GM12878 (cell line): Measurements from ENCODE around the gene SERTAD2. TPM values are rescaled to one million over a fixed set of nuclear protein-coding genes. Genes with fewer than 3 reads are reported as not detected.

Experiments used
- ATAC-seq: fragments of 200-7000 bp; cut with Tn5 transposase; 3 replicates; pipeline ENCODE4 v1.9.1; 2020; ENCODE audit warnings: mild to moderate bottlenecking, moderate library complexity
- BruUV-seq: library from RNA; stranded (reverse); fragments of 400-500 nt; replicated peaks from 2 replicates; lab custom pipeline; 2021; lab: Mats Ljungman, UMichigan
- CTCF ChIA-PET: fragments of 300-600 bp; sonication (Branson Sonifier 250); formaldehyde crosslinking; extraction: SDS; loops from one replicate; lab custom pipeline; 2021; ENCODE audit warnings: inconsistent platforms; lab: Yijun Ruan, JAX
- POLR2A ChIA-PET: fragments of 350-600 bp; formaldehyde crosslinking; extraction: SDS; loops from one replicate; lab custom pipeline; 2021; ENCODE audit warnings: inconsistent platforms; lab: Charles Lee
- RAD21 ChIA-PET: fragments of 300-600 bp; sonication (Branson Sonifier 250); formaldehyde crosslinking; loops from one replicate; lab custom pipeline; 2023; ENCODE audit warnings: antibody characterized with exemption; ENCODE audit not compliant: unreplicated experiment; lab: Charles Lee
- SMC1A ChIA-PET: fragments of 300-600 bp; sonication (Branson Sonifier 250); formaldehyde crosslinking; loops from one replicate; lab custom pipeline; 2023; ENCODE audit not compliant: unreplicated experiment, uncharacterized antibody; lab: Charles Lee
- DNase-seq: peaks from one replicate; pipeline ENCODE4 v3.0.0-alpha.2; 2011; ENCODE audit warnings: low read depth, low spot score
- FAIRE-seq: peaks from 3 replicates; lab custom pipeline; 2011; peaks lifted over from hg19 to GRCh38; lab: Jason Lieb, UNC
- H2AFZ ChIP-seq: 2 replicates; pipeline ENCODE4 v1.6.0; 2011; ENCODE audit warnings: low read depth, low read length, control low read depth; ENCODE audit not compliant: control insufficient read depth
- H3K27ac ChIP-seq: 2 replicates; pipeline ENCODE4 v1.5.1; 2011; ENCODE audit warnings: control low read depth; ENCODE audit not compliant: control insufficient read depth, insufficient read depth
- H3K27me3 ChIP-seq, 2 experiments: replicated peaks in 1 of 2; 2 replicates each; pipeline versions ENCODE4 v1.6.0 to v1.6.1; 2011; ENCODE audit warnings: low read length in 1 of 2; ENCODE audit not compliant: control insufficient read depth in 2 of 2, insufficient read depth in 2 of 2
- H3K36me3 ChIP-seq, 2 experiments: 2 replicates each; pipeline ENCODE4 v1.5.1; 2011; ENCODE audit warnings: low read length in 1 of 2; ENCODE audit not compliant: control insufficient read depth in 2 of 2, insufficient read depth in 2 of 2
- H3K4me1 ChIP-seq: 2 replicates; pipeline ENCODE4 v1.6.1; 2011; ENCODE audit warnings: mild to moderate bottlenecking, low read length, moderate library complexity, mixed read lengths; ENCODE audit not compliant: control insufficient read depth, insufficient read depth
- H3K4me2 ChIP-seq: 2 replicates; pipeline ENCODE4 v1.6.0; 2011; ENCODE audit warnings: control low read depth; ENCODE audit not compliant: control insufficient read depth, insufficient read depth
- H3K4me3 ChIP-seq: fragments of 200-600 bp; sonication (generic); 2 replicates; pipeline ENCODE4 v1.5.1; 2016
- H3K79me2 ChIP-seq: 2 replicates; pipeline ENCODE4 v1.6.0; 2011; ENCODE audit warnings: low read length; ENCODE audit not compliant: control insufficient read depth, insufficient read depth
- H3K9ac ChIP-seq: 2 replicates; pipeline ENCODE4 v1.8.0; 2011; ENCODE audit warnings: low read length, control low read depth, mixed read lengths; ENCODE audit not compliant: control insufficient read depth, insufficient read depth
- H3K9me3 ChIP-seq: replicated peaks from 3 replicates; pipeline ENCODE4 v1.5.1; 2011; ENCODE audit warnings: mild to moderate bottlenecking, low read length; ENCODE audit not compliant: control insufficient read depth, insufficient read depth
- H4K20me1 ChIP-seq: 2 replicates; pipeline ENCODE4 v1.6.0; 2011; ENCODE audit not compliant: control insufficient read depth, insufficient read depth
- BHLHE40 ChIP-seq, 2 experiments: fragments of 450-650 bp in 1 of 2; IDR thresholded peaks; 2 replicates each; pipeline ENCODE4 v1.6.1; 2011 to 2017; ENCODE audit warnings: low read depth in 2 of 2, borderline replicate concordance in 1 of 2, improper control_type of control experiment in 1 of 2, low read length in 1 of 2, mild to moderate bottlenecking in 1 of 2
- CEBPB ChIP-seq, 2 experiments: fragments of 150-350 bp in 1 of 2; IDR thresholded peaks; 2 replicates each; pipeline ENCODE4 v1.6.1; 2012 to 2014; ENCODE audit warnings: low read depth in 2 of 2, low read length in 2 of 2, borderline replicate concordance in 1 of 2, inconsistent platforms in 1 of 2
- EED ChIP-seq: sonication (generic); IDR thresholded peaks from 2 replicates; pipeline ENCODE4 v1.6.1; 2016; ENCODE audit warnings: antibody characterized with exemption, low read depth
- ETV6 ChIP-seq, 2 experiments: fragments of 450-650 bp in 1 of 2; IDR thresholded peaks in 1 of 2; conservative IDR thresholded peaks in 1 of 2; 2 replicates each; pipeline ENCODE4 v1.6.1; 2014; ENCODE audit warnings: antibody characterized with exemption in 1 of 2, borderline replicate concordance in 1 of 2, low read depth in 1 of 2, mild to moderate bottlenecking in 1 of 2, moderate library complexity in 1 of 2
- GATAD2B ChIP-seq: fragments of 450-650 bp; conservative IDR thresholded peaks from 2 replicates; pipeline ENCODE4 v1.6.1; 2017; ENCODE audit warnings: low read depth, mild to moderate bottlenecking, moderate library complexity
- HSF1 ChIP-seq: fragments of 150-350 bp; IDR thresholded peaks from 2 replicates; pipeline ENCODE4 v1.6.1; 2014; ENCODE audit warnings: mild to moderate bottlenecking, low read depth, low read length
- IKZF1 ChIP-seq: fragments of 450-650 bp; conservative IDR thresholded peaks from 2 replicates; pipeline ENCODE4 v1.6.1; 2017; ENCODE audit warnings: antibody characterized with exemption, mild to moderate bottlenecking
- IKZF2 ChIP-seq, 2 experiments: fragments of 450-650 bp; IDR thresholded peaks; 2 replicates each; pipeline ENCODE4 v1.6.1; 2017; ENCODE audit warnings: mild to moderate bottlenecking in 2 of 2, moderate library complexity in 2 of 2
- IRF3 ChIP-seq: fragments of 450-650 bp; IDR thresholded peaks from 2 replicates; pipeline ENCODE4 v1.6.1; 2014; ENCODE audit warnings: mild to moderate bottlenecking
- KDM1A ChIP-seq: fragments of 200-600 bp; sonication (generic); IDR thresholded peaks from 2 replicates; pipeline ENCODE4 v1.6.1; 2016; ENCODE audit warnings: borderline replicate concordance
- LARP7 ChIP-seq: fragments of 450-650 bp; IDR thresholded peaks from 2 replicates; pipeline ENCODE4 v1.6.1; 2017; ENCODE audit warnings: mild to moderate bottlenecking
- MTA2 ChIP-seq: fragments of 450-650 bp; IDR thresholded peaks from 2 replicates; pipeline ENCODE4 v1.6.1; 2016; ENCODE audit warnings: low read depth, mild to moderate bottlenecking, moderate library complexity
- NFYA ChIP-seq: IDR thresholded peaks from 2 replicates; pipeline ENCODE4 v1.6.1; 2011; ENCODE audit warnings: low read depth, mild to moderate bottlenecking, low read length, improper control_type of control experiment, borderline replicate concordance
- PML ChIP-seq: IDR thresholded peaks from 2 replicates; pipeline ENCODE4 v1.6.1; 2012; ENCODE audit warnings: low read length, inconsistent platforms
- POLR2A ChIP-seq: IDR thresholded peaks from 2 replicates; pipeline ENCODE4 v1.6.1; 2011; ENCODE audit warnings: low read depth, mild to moderate bottlenecking, low read length
- RELA ChIP-seq: fragments of 450-650 bp; IDR thresholded peaks from 2 replicates; pipeline ENCODE4 v1.8.0; 2014; ENCODE audit warnings: borderline replicate concordance; ENCODE audit not compliant: partially characterized antibody
- SPI1 ChIP-seq: IDR thresholded peaks from 2 replicates; pipeline ENCODE4 v1.6.1; 2011; ENCODE audit warnings: low read depth, mild to moderate bottlenecking, low read length, moderate library complexity, borderline replicate concordance; ENCODE audit not compliant: insufficient read depth
- SRF ChIP-seq, 2 experiments: IDR thresholded peaks; 2 replicates each; pipeline ENCODE4 v1.6.1; 2011; ENCODE audit warnings: low read depth in 2 of 2, low read length in 2 of 2, mild to moderate bottlenecking in 1 of 2, moderate library complexity in 1 of 2
- YBX1 ChIP-seq: fragments of 450-650 bp; IDR thresholded peaks from 2 replicates; pipeline ENCODE4 v1.6.1; 2016; ENCODE audit warnings: antibody characterized with exemption
- ZNF274 ChIP-seq: IDR thresholded peaks from one replicate; pipeline ENCODE4 v1.8.0; 2011; ENCODE audit not compliant: insufficient read length, insufficient read depth
- WGBS: methylation state at CpG from one replicate; pipeline ENCODE4 v1.1.6; 2016; ENCODE audit warnings: low lambda C conversion rate; ENCODE audit not compliant: insufficient replicate concordance, insufficient coverage; ENCODE audit errors: missing lambda C conversion rate; 5-methylcytosine and 5-hydroxymethylcytosine counted together
- in situ Hi-C: fragments of 300-500 bp; cut with MboI; formaldehyde crosslinking; loops from 9 replicates; pipeline ENCODE4 v1.14.3; 2018; ENCODE audit warnings: mixed read lengths
- intact Hi-C: fragments of 100-400 bp; cut with micrococcal nuclease; formaldehyde crosslinking; loops from one replicate; pipeline ENCODE4 v1.14.2; 2022; ENCODE audit not compliant: unreplicated experiment
- polyA plus RNA-seq, 11 experiments: library from polyadenylated mRNA; depleted of rRNA in 4 of 11; unstranded in 6 of 11; stranded (reverse) in 5 of 11; fragments of >200 nt; fragmentation: Nextera tagmentation in 4 of 11; fragmentation: Illumina TruSeq in 1 of 11; extraction: Ambion mirVana in 4 of 11; extraction: Trizol in 1 of 11; gene quantifications; 1 replicate in 1 of 11; 2 replicates in 10 of 11; pipeline versions ENCODE4 v1.2.1 to v1.2.3, GENCODE V29; 2011 to 2016; ENCODE audit warnings: inconsistent platforms in 2 of 11, missing spikeins in 2 of 11, low read depth in 1 of 11
- total RNA-seq, 4 experiments: library from RNA; depleted of rRNA in 3 of 4; stranded (reverse); fragments of >200 nt in 3 of 4; fragmentation: Illumina TruSeq in 1 of 4; extraction: Trizol in 1 of 4; gene quantifications; 2 replicates each; pipeline versions ENCODE4 v1.2.1 to v1.2.3, GENCODE V29; 2013 to 2021

SERTAD2 gene
- total and polyA plus RNA-seq, 10 of the 15 experiments (the other 5 are each of a cell fraction or from before 2014, with no cell fraction given) = 7.9 to 28.7 (median 20.1) TPM

- no peak for TF ChIP-seq IRF3
- 0 out of 4 replicates have a peak, but pooled peaks of 1 of the 2 experiments have one; percentile 0 for TF ChIP-seq IKZF2 (IDR thresholded peaks at IDR 0.05)
- no peak for TF ChIP-seq GATAD2B
- TF ChIP-seq SRF (IDR thresholded peaks at IDR 0.05; ENCODE audit: low read depth in 2 of 2, low read length in 2 of 2) = no peak
- no peak for TF ChIP-seq ZNF274
These were observed 46.6 kb upstream of the SERTAD2 start (continued) for GRCh38 chr2:64700133-64700809.

GRCh38 chr2:64699712-64700111 lies 46.0 kb upstream of the SERTAD2 start:
- peaks cover 56% of the 10 kb centered on the region for H3K79me2 ChIP-seq
- 0% methylated on average over 8 of the region's 8 CpGs for WGBS
- peak overlapping the region; percentile 70 for H2AFZ ChIP-seq
- no TSS peak for BruUV-seq
- H4K20me1 ChIP-seq = no peaks in the 10 kb centered on the region
- CTCF ChIA-PET = interaction anchor here (1.0 to 2.0 kb wide), 6 partner anchors 25 to 68 kb away, joined by 4 to 10 read pairs (median 8); no protein-coding TSS in a partner anchor
- peak overlapping the region; percentile 97 for H3K4me2 ChIP-seq
- RAD21 ChIA-PET = interaction anchor here (0.9 to 2.0 kb wide), 10 partner anchors 14 to 369 kb away, joined by 3 to 50 read pairs (median 8); partner anchors contain the start of gene SERTAD2
- H3K36me3 ChIP-seq = peaks cover 0 to 5% of the 10 kb centered on the region in 2 experiments; a peak in 2 of 4 replicates
- intact Hi-C loops (loop anchor here (1.0 to 2.0 kb wide), 5 partner anchors 28 to 175 kb away; partner anchors contain the start of gene AFTPH), in situ Hi-C loops (no loop called here)
- peaks cover 56% of the 10 kb centered on the region for H3K4me1 ChIP-seq
- ATAC-seq (peak; percentile 64), FAIRE-seq (no peak), DNase-seq (peak; percentile 63)
- H3K9me3 ChIP-seq = no peaks in the 10 kb centered on the region; the same call in 2 of the 3 replicates
- H3K27me3 ChIP-seq = no peaks in the 10 kb centered on the region
- H3K9ac ChIP-seq = peak overlapping the region; percentile 44
- SMC1A ChIA-PET = interaction anchor here (0.6 to 6.4 kb wide), 10 partner anchors 12 to 369 kb away, joined by 3 to 262 read pairs (median 3); partner anchors contain the start of gene SERTAD2
- H3K4me3 ChIP-seq = peak overlapping the region; percentile 15; the same call in 1 of the 2 replicates
- POLR2A ChIA-PET = interaction anchor here (1.4 to 4.8 kb wide), 6 partner anchors 26 to 54 kb away, joined by 6 to 81 read pairs (median 8); partner anchors contain the start of gene SERTAD2
- H3K27ac ChIP-seq = peak overlapping the region; percentile 98
- TF ChIP-seq EED = peak; percentile 58; the same call in 1 of the 2 replicates
- peak; percentile 45 for TF ChIP-seq IKZF1
- 0 out of 2 replicates have a peak, but pooled peaks have one; percentile 3 for TF ChIP-seq PML
- no peak for TF ChIP-seq YBX1
- TF ChIP-seq POLR2A = no peak
- no peak for TF ChIP-seq CEBPB (IDR thresholded peaks at IDR 0.05; ENCODE audit: borderline replicate concordance in 1 of 2, low read depth in 2 of 2, low read length in 2 of 2)
- TF ChIP-seq LARP7 = no peak
- no peak for TF ChIP-seq NFYA
- 0 out of 2 replicates have a peak, but pooled peaks have one; percentile 27 for TF ChIP-seq MTA2
- 0 out of 4 replicates have a peak, but pooled peaks of 1 of the 2 experiments have one; percentile 14 for TF ChIP-seq ETV6 (conservative IDR thresholded peaks at IDR 0.05 in 1 of 2, IDR thresholded peaks at IDR 0.05 in 1 of 2; ENCODE audit: borderline replicate concordance in 1 of 2, low read depth in 1 of 2)
- no peak for TF ChIP-seq KDM1A
- peak in 1 of 2 experiments; percentile 36; a peak in 1 of 4 replicates for TF ChIP-seq BHLHE40 (IDR thresholded peaks at IDR 0.05; ENCODE audit: borderline replicate concordance in 1 of 2, low read depth in 2 of 2, low read length in 1 of 2)
- TF ChIP-seq RELA = peak; percentile 85
- TF ChIP-seq HSF1 = no peak
- peak; percentile 35; the same call in 1 of the 2 replicates for TF ChIP-seq SPI1
